Right lobe of liver (tissue), 6 donors: ENCODE measurements around the gene HBEGF. TPM values are rescaled to one million over a fixed set of nuclear protein-coding genes. Genes with fewer than 3 reads are reported as not detected.

Experiments
- ATAC-seq, 4 donors: fragments of 200-7000 bp; cut with Tn5 transposase; one replicate each; pipeline ENCODE4 v1.9.1; 2020; ENCODE audit warnings: mild to moderate bottlenecking in 4 of 4, moderate library complexity in 4 of 4
- DNase-seq, 3 donors: peaks; one replicate each; pipeline ENCODE4 v3.0.0-alpha.2; 2020
- H3K27ac ChIP-seq, 3 donors: fragments of 200-600 bp; one replicate each; pipeline ENCODE4 v1.8.0; 2022
- H3K27me3 ChIP-seq, 2 donors: fragments of 200-600 bp; one replicate each; pipeline ENCODE4 v1.8.0; 2022
- H3K36me3 ChIP-seq, 4 donors: fragments of 200-600 bp; sonication (generic) in 1 of 4; one replicate each; pipeline versions ENCODE4 v1.5.1 to v1.8.0; 2017 to 2022; ENCODE audit warnings: control low read depth in 1 of 4
- H3K4me1 ChIP-seq, 4 donors: fragments of 200-600 bp; sonication (generic) in 1 of 4; one replicate each; pipeline versions ENCODE4 v1.5.1 to v1.8.0; 2017 to 2022; ENCODE audit warnings: control low read depth in 1 of 4
- H3K4me3 ChIP-seq, 3 donors: fragments of 200-600 bp; one replicate each; pipeline ENCODE4 v1.8.0; 2022
- H3K9me3 ChIP-seq, 4 donors: fragments of 200-600 bp; sonication (generic) in 1 of 4; one replicate each; pipeline versions ENCODE4 v1.5.1 to v1.8.0; 2017 to 2022; ENCODE audit warnings: control low read depth in 1 of 4
- CTCF ChIP-seq, 4 donors: fragments of 200-600 bp in 3 of 4; fragments of 450-650 bp in 1 of 4; IDR thresholded peaks; one replicate each; pipeline versions ENCODE4 v1.5.1 to v1.8.0; 2016 to 2022; ENCODE audit warnings: antibody characterized with exemption in 4 of 4, mild to moderate bottlenecking in 2 of 4
- POLR2A ChIP-seq: fragments of 450-650 bp; IDR thresholded peaks from one replicate; pipeline ENCODE4 v1.6.1; 2017; ENCODE audit warnings: antibody characterized with exemption, mild to moderate bottlenecking
- WGBS: methylation state at CpG from one replicate; pipeline ENCODE4 v1.1.6; 2018; ENCODE audit warnings: low coverage, low lambda C conversion rate; ENCODE audit not compliant: insufficient coverage; ENCODE audit errors: missing lambda C conversion rate; 5-methylcytosine and 5-hydroxymethylcytosine counted together
- intact Hi-C, 2 donors: fragments of 100-400 bp; cut with DNase I; formaldehyde crosslinking; loops; one replicate each; pipeline versions ENCODE4 v1.11.2 to v1.14.1; 2022
- total RNA-seq, 6 experiments: library from RNA; depleted of rRNA in 2 of 6; stranded (reverse); fragments of >200 nt in 2 of 6; fragmentation: NEBNext Ultra II Directional in 3 of 6; extraction: Animal tissue kit (Norgen Biotek cat#: 25700) in 3 of 6; gene quantifications; one replicate each; pipeline versions ENCODE4 v1.1.0 to v1.2.4, GENCODE V29; 2016 to 2023
- donor health status: DM: no; HTN: yes; CAD: no.
- donor health status: DM: no; HTN: no; CAD: no.
- donor health status: DM: no; HTN: no; CAD: no.
- donor health status: DM: no; HTN: yes; CAD: no.
- donor health status: DM: no; HTN: yes; CAD: no.

Gene HBEGF
- total RNA-seq, 6 experiments from 2014 or later = 0.42 to 1.8 (median 0.78) TPM

GRCh38 chr5:140312067-140312790 lies 34.2 kb downstream of the HBEGF start:
- 14% methylated on average over 4 of the region's 4 CpGs for WGBS
- H3K27me3 ChIP-seq = no peaks in the 10 kb centered on the region
- TF ChIP-seq CTCF (IDR thresholded peaks at IDR 0.05) = no peak
- no peak for TF ChIP-seq POLR2A
- no peaks in the 10 kb centered on the region for H3K36me3 ChIP-seq
- ATAC-seq = peak; percentile 67 to 92 (median 79)
- H3K4me1 ChIP-seq = no peaks in the 10 kb centered on the region
- intact Hi-C loops = no loop called here
- H3K4me3 ChIP-seq = no peak overlapping the region
- no peak for DNase-seq
- peak overlapping the region in 2 of 3 donors; percentile 36 to 44 for H3K27ac ChIP-seq
- H3K9me3 ChIP-seq = no peaks in the 10 kb centered on the region

GRCh38 chr5:140311011-140311467 lies 35.4 kb downstream of the HBEGF start:
- DNase-seq (no peak), ATAC-seq (peak in 1 of 4 donors; percentile 25)
- Histone ChIP-seq H3K4me1 (no peaks in the 10 kb centered on the region), H3K27ac (no peak overlapping the region), H3K27me3 (no peaks in the 10 kb centered on the region), H3K4me3 (no peak overlapping the region), H3K9me3 (no peaks in the 10 kb centered on the region), H3K36me3 (no peaks in the 10 kb centered on the region)
- TF ChIP-seq POLR2A (no peak), CTCF (IDR thresholded peaks at IDR 0.05) (no peak)
- 86% methylated on average over 5 of the region's 5 CpGs for WGBS
- intact Hi-C loops = no loop called here

- 58% methylated on average over 2 of the region's 2 CpGs for WGBS
- H3K4me3 ChIP-seq = no peak overlapping the region
- DNase-seq = no peak
- intact Hi-C loops = no loop called here
- no peak for ATAC-seq
- TF ChIP-seq CTCF (IDR thresholded peaks at IDR 0.05) = no peak
- no peak for TF ChIP-seq POLR2A
- H3K27ac ChIP-seq = no peak overlapping the region
- no peaks in the 10 kb centered on the region for H3K4me1 ChIP-seq
- no peaks in the 10 kb centered on the region for H3K27me3 ChIP-seq
- H3K9me3 ChIP-seq = no peaks in the 10 kb centered on the region
- H3K36me3 ChIP-seq = no peaks in the 10 kb centered on the region
Measured at GRCh38 chr5:140310434-140310833, 36.0 kb downstream of the HBEGF start.

- DNase-seq = no peak
- no peak overlapping the region for H3K27ac ChIP-seq
- no peaks in the 10 kb centered on the region for H3K27me3 ChIP-seq
- H3K4me1 ChIP-seq = no peaks in the 10 kb centered on the region
- 83% methylated on average over 3 of the region's 3 CpGs for WGBS
- intact Hi-C loops = no loop called here
- no peaks in the 10 kb centered on the region for H3K36me3 ChIP-seq
- no peak for ATAC-seq
- H3K9me3 ChIP-seq = no peaks in the 10 kb centered on the region
- no peak overlapping the region for H3K4me3 ChIP-seq
- TF ChIP-seq POLR2A (no peak), CTCF (IDR thresholded peaks at IDR 0.05) (no peak)
Measured at GRCh38 chr5:140309706-140310249, 36.6 kb downstream of the HBEGF start.
